Measurements from ENCODE around the gene TAF10.

DNA sequence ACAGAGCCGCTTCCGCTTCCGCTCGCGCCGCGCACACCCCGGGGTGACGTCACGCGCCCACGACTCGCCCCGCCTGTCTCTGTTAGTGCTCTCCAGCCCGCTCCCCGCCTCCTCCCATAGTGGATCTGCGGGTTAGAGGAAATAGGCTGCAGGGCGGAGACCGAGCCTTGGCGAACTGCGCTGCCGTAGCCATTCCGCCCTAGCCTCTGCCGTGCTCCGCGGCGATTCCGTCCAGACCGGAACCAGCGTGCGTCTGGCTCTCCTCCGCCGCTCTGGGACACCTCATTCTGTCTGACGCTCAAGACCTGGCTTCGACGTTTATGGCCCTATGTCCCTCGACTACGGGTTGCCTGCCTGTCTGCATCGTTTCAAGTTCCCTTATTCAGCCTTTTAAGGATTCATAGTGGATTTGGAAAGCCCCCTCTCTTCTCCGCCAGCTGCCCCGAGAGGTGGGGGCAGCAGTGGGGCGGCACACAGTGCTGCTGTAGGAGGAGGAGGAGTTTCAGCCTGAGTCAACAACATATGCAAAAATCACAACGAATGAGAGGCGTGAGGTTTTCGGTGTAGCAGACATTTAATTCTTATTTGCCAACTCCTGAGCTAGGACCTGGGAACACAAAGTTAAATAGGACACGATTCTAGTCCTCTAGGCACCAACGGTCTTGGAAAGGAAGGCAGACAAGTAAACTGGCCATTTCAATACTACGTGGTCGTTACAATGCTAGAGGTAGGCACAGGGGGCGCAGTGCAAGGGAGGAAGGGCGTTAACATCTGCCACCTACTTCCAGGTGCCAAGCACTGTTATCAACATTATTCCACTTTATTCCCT is at the start of gene TAF10:
- TF ChIP-seq, protein P1, sequence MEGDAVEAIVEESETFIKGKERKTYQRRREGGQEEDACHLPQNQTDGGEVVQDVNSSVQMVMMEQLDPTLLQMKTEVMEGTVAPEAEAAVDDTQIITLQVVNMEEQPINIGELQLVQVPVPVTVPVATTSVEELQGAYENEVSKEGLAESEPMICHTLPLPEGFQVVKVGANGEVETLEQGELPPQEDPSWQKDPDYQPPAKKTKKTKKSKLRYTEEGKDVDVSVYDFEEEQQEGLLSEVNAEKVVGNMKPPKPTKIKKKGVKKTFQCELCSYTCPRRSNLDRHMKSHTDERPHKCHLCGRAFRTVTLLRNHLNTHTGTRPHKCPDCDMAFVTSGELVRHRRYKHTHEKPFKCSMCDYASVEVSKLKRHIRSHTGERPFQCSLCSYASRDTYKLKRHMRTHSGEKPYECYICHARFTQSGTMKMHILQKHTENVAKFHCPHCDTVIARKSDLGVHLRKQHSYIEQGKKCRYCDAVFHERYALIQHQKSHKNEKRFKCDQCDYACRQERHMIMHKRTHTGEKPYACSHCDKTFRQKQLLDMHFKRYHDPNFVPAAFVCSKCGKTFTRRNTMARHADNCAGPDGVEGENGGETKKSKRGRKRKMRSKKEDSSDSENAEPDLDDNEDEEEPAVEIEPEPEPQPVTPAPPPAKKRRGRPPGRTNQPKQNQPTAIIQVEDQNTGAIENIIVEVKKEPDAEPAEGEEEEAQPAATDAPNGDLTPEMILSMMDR (IDR thresholded peaks at IDR 0.05; ENCODE audit: low read length): peak; percentile 71
- TF ChIP-seq EZH2 (optimal IDR thresholded peaks at IDR 0.05; ENCODE audit: low read depth, low read length): no peak
